ENCODE data around the gene AGBL5. TPM values are rescaled to one million over a fixed set of nuclear protein-coding genes. Genes with fewer than 3 reads are reported as not detected.

The AGBL5 gene
- total RNA-seq, 4 donors from 2014 or later = 6.8 to 14.4 (median 10.3) TPM

GRCh38 chr2:27050281-27050995 lies 1.0 kb upstream of the AGBL5 start:
- ATAC-seq (ENCODE audit: low FRiP score) = peak; percentile 81
- DNase-seq (ENCODE audit: low spot score) = peak; percentile 95
- no peak for TF ChIP-seq CTCF (IDR thresholded peaks at IDR 0.05)

GRCh38 chr2:27051902-27052645 lies 606 bp downstream of the AGBL5 start:
- no peak for DNase-seq (ENCODE audit: low spot score)
- no peak for TF ChIP-seq CTCF (IDR thresholded peaks at IDR 0.05)
- ATAC-seq (ENCODE audit: low FRiP score) = peak; percentile 2

- no peak for ATAC-seq (ENCODE audit: low FRiP score)
- TF ChIP-seq CTCF (IDR thresholded peaks at IDR 0.05) = no peak
- DNase-seq (ENCODE audit: low spot score) = no peak
Measured at GRCh38 chr2:27053321-27053720, 1.9 kb downstream of the AGBL5 start.

GRCh38 chr2:27053776-27054175 lies 2.3 kb downstream of the AGBL5 start:
- DNase-seq (ENCODE audit: low spot score) = no peak
- ATAC-seq (ENCODE audit: low FRiP score) = no peak
- no peak for TF ChIP-seq CTCF (IDR thresholded peaks at IDR 0.05)

GRCh38 chr2:27054721-27055120 lies 3.3 kb downstream of the AGBL5 start:
- no peak for ATAC-seq (ENCODE audit: low FRiP score)
- TF ChIP-seq CTCF (IDR thresholded peaks at IDR 0.05) = no peak
- DNase-seq (ENCODE audit: low spot score) = no peak

GRCh38 chr2:27057184-27057583 lies 5.7 kb downstream of the AGBL5 start:
- ATAC-seq (ENCODE audit: low FRiP score) (no peak), DNase-seq (ENCODE audit: low spot score) (no peak)
- TF ChIP-seq CTCF (IDR thresholded peaks at IDR 0.05) = no peak

- no peak for TF ChIP-seq CTCF (IDR thresholded peaks at IDR 0.05)
- no peak for ATAC-seq (ENCODE audit: low FRiP score)
- DNase-seq (ENCODE audit: low spot score) = no peak
Measured at GRCh38 chr2:27058210-27058609, 6.7 kb downstream of the AGBL5 start.

Data from omental fat pad (tissue), 4 donors.